CD4-positive, alpha-beta T cell (primary cell): ENCODE data around the gene UPK1A. TPM values are rescaled to one million over a fixed set of nuclear protein-coding genes. Genes with fewer than 3 reads are reported as not detected.
A peak's percentile ranks its signal among the peaks of the same experiment; 100 is the strongest.

Experiments used
- ATAC-seq: fragments of 200-7000 bp; cut with Tn5 transposase; one replicate; pipeline ENCODE4 v1.10.0; 2022; ENCODE audit warnings: mild to moderate bottlenecking; ENCODE audit not compliant: poor library complexity
- CTCF ChIA-PET: fragments of 350-600 bp; sonication (Branson Sonifier 250); formaldehyde crosslinking; loops from one replicate; lab custom pipeline; 2021; ENCODE audit warnings: antibody characterized with exemption, inconsistent platforms; lab: Charles Lee
- POLR2A ChIA-PET: fragments of 350-600 bp; sonication (Branson Sonifier 250); formaldehyde crosslinking; loops from one replicate; lab custom pipeline; 2021; ENCODE audit warnings: antibody characterized with exemption, inconsistent platforms; lab: Charles Lee
- DNase-seq, 14 experiments: peaks; one replicate each; pipeline ENCODE4 v3.0.0-alpha.2; 2013 to 2020; ENCODE audit warnings: mixed read lengths in 2 of 14
- H3K27ac ChIP-seq, 2 donors: one replicate each; pipeline versions ENCODE4 v1.5.1 to v1.7.0; 2013; ENCODE audit warnings: low read length in 2 of 2, low read depth in 1 of 2, mild to moderate bottlenecking in 1 of 2
- H3K27me3 ChIP-seq, 2 experiments: 1 replicate in 1 of 2; 2 replicates in 1 of 2; pipeline versions ENCODE4 v1.6.1 to v1.7.0; 2013; ENCODE audit warnings: low read length in 2 of 2, control low read depth in 1 of 2, mild to moderate bottlenecking in 1 of 2, moderate library complexity in 1 of 2; ENCODE audit not compliant: insufficient read depth in 2 of 2, control insufficient read depth in 1 of 2
- H3K36me3 ChIP-seq: one replicate; pipeline ENCODE4 v1.6.1; 2013; ENCODE audit warnings: low read length, control low read depth; ENCODE audit not compliant: insufficient read depth
- H3K4me1 ChIP-seq: one replicate; pipeline ENCODE4 v1.6.1; 2013; ENCODE audit warnings: low read length, control low read depth; ENCODE audit not compliant: insufficient read depth
- H3K4me3 ChIP-seq: one replicate; pipeline ENCODE4 v1.5.1; 2013; ENCODE audit warnings: mild to moderate bottlenecking, low read length, moderate library complexity
- H3K9me3 ChIP-seq, 2 experiments: 1 replicate in 1 of 2; 2 replicates in 1 of 2; pipeline versions ENCODE4 v1.6.1 to v1.7.0; 2013; ENCODE audit warnings: low read length in 2 of 2, mild to moderate bottlenecking in 2 of 2, control low read depth in 1 of 2, moderate library complexity in 1 of 2; ENCODE audit not compliant: control insufficient read depth in 1 of 2, insufficient read depth in 1 of 2
- H3K27ac Mint-ChIP-seq: one replicate; pipeline ENCODE4 v1.8.0; 2020; ENCODE audit warnings: mixed read lengths
- H3K27me3 Mint-ChIP-seq: one replicate; pipeline ENCODE4 v1.8.0; 2021; ENCODE audit warnings: mixed read lengths
- H3K36me3 Mint-ChIP-seq: one replicate; pipeline ENCODE4 v1.8.0; 2021; ENCODE audit warnings: low read depth, mixed read lengths
- H3K4me1 Mint-ChIP-seq: one replicate; pipeline ENCODE4 v1.8.0; 2021; ENCODE audit warnings: low read depth, mixed read lengths
- H3K4me3 Mint-ChIP-seq: one replicate; pipeline ENCODE4 v1.8.0; 2020; ENCODE audit warnings: mild to moderate bottlenecking, mixed read lengths
- H3K9me3 Mint-ChIP-seq: one replicate; pipeline ENCODE4 v1.8.0; 2020; ENCODE audit warnings: mixed read lengths
- CTCF ChIP-seq: fragments of 200-600 bp; IDR thresholded peaks from one replicate; pipeline ENCODE4 v1.8.0; 2022; ENCODE audit warnings: antibody characterized with exemption, mild to moderate bottlenecking
- intact Hi-C, 2 experiments: fragments of 100-400 bp; cut with DNase I in 1 of 2; cut with micrococcal nuclease in 1 of 2; formaldehyde crosslinking; loops; one replicate each; pipeline versions ENCODE4 v1.15.1 to v1.9.0; 2023 to 2025; cut with DNase I, micrococcal nuclease
- total RNA-seq, 174 experiments: library from RNA in 2 of 174; stranded (reverse) in 2 of 174; gene quantifications; one replicate each; pipeline ENCODE4 v1.2.3 and lab custom pipeline; 2021 to 2026

The UPK1A gene
- total RNA-seq, 2 experiments from 2014 or later: 0.36 to 0.47 TPM

- peak overlapping the region; percentile 89 for H3K27ac Mint-ChIP-seq
- intact Hi-C loops: loop anchor here (5.0 to 10.0 kb wide), 3 partner anchors 42 to 451 kb away; partner anchors contain the start of genes COX6B1 (in 1 of the 2), HSPB6 (in 1 of the 2), PROSER3 (in 1 of the 2) and USF2 (in 1 of the 2)
- CTCF ChIA-PET: interaction anchor here (1.0 kb wide), 2 partner anchors 21 to 33 kb away, joined by 3 to 4 read pairs; partner anchors contain the start of gene LIN37
- H3K4me3 ChIP-seq: peak overlapping the region; percentile 96
- peaks cover 20% of the 10 kb centered on the region for H3K36me3 Mint-ChIP-seq
- H3K4me1 ChIP-seq: peaks cover 87% of the 10 kb centered on the region
- POLR2A ChIA-PET: interaction anchor here (0.6 to 6.3 kb wide), 5 partner anchors 13 to 462 kb away, joined by 3 to 63 read pairs (median 3); partner anchors contain the start of gene U2AF1L4
- H3K36me3 ChIP-seq: peaks cover 9% of the 10 kb centered on the region
- TF ChIP-seq CTCF: no peak
- peak overlapping the region; percentile 93 for H3K4me3 Mint-ChIP-seq
- H3K27me3 Mint-ChIP-seq: no peaks in the 10 kb centered on the region
- ATAC-seq (no peak), DNase-seq (peak in 1 of 14 experiments; percentile 31)
- no peaks in the 10 kb centered on the region for H3K9me3 Mint-ChIP-seq
- H3K27me3 ChIP-seq: no peaks in the 10 kb centered on the region
- no peaks in the 10 kb centered on the region for H3K9me3 ChIP-seq
- no peak overlapping the region for H3K27ac ChIP-seq
- peaks cover 77% of the 10 kb centered on the region for H3K4me1 Mint-ChIP-seq
These were observed 49.1 kb downstream of the UPK1A start for GRCh38 chr19:35715355-35715809.

- POLR2A ChIA-PET: interaction anchor here (0.6 to 6.3 kb wide), 4 partner anchors 14 to 461 kb away, joined by 3 to 63 read pairs (median 3); no protein-coding TSS in a partner anchor
- peaks cover 70% of the 10 kb centered on the region for H3K4me1 Mint-ChIP-seq
- H3K4me3 Mint-ChIP-seq: peak overlapping the region; percentile 93
- DNase-seq (peak in 3 of 14 experiments; percentile 24 to 54 (median 50)), ATAC-seq (no peak)
- peaks cover 15% of the 10 kb centered on the region for H3K36me3 ChIP-seq
- no peaks in the 10 kb centered on the region for H3K9me3 ChIP-seq
- peak overlapping the region; percentile 96 for H3K4me3 ChIP-seq
- H3K4me1 ChIP-seq: peaks cover 79% of the 10 kb centered on the region
- CTCF ChIA-PET: interaction anchor here (0.6 to 1.0 kb wide), 4 partner anchors 22 to 214 kb away, joined by 3 to 4 read pairs (median 4); partner anchors contain the start of gene LIN37
- H3K9me3 Mint-ChIP-seq: no peaks in the 10 kb centered on the region
- intact Hi-C loops: loop anchor here (1.0 to 10.0 kb wide), 7 partner anchors 22 to 451 kb away; partner anchors contain the start of genes COX6B1 (in 1 of the 2), HSPB6 (in 1 of the 2), PROSER3 (in 1 of the 2) and PSENEN (in 1 of the 2)
- H3K27ac Mint-ChIP-seq: peak overlapping the region; percentile 89
- H3K27me3 Mint-ChIP-seq: no peaks in the 10 kb centered on the region
- peaks cover 26% of the 10 kb centered on the region for H3K36me3 Mint-ChIP-seq
- peak overlapping the region; percentile 73 to 76 for H3K27ac ChIP-seq
- no peaks in the 10 kb centered on the region for H3K27me3 ChIP-seq
- TF ChIP-seq CTCF: no peak
These were observed 49.9 kb downstream of the UPK1A start for GRCh38 chr19:35715981-35716800.
